GM12874 (cell line): ENCODE results near the gene NDUFAF3.

Experiments used
- TF ChIP-seq, protein P1 (sequence below): IDR thresholded peaks from 2 replicates; pipeline ENCODE4 v1.5.1; 2011; ENCODE audit warnings: low read depth, mild to moderate bottlenecking, control low read depth, low read length, moderate library complexity; ENCODE audit not compliant: insufficient read depth

NDUFAF3 gene

DNA sequence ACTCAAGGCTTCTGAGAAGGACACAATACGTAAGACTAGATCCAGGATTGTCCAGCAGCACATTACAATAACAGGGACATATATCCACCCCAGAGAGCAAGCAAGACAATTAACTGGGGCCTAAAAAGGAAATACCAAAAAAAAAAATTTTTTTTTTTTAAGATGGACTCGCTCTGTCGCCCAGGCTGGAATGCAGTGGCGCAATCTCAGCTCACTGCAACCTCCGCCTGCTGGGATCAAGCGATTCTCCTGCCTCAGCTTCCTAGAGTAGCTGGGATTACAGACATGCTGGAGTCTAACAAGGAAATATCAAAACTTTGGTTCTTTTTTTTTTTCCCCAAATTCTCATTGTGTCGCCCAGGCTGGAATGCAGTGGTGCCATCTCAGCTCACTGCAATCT, 36.1 kb downstream of the NDUFAF3 start:
- TF ChIP-seq, protein P1, sequence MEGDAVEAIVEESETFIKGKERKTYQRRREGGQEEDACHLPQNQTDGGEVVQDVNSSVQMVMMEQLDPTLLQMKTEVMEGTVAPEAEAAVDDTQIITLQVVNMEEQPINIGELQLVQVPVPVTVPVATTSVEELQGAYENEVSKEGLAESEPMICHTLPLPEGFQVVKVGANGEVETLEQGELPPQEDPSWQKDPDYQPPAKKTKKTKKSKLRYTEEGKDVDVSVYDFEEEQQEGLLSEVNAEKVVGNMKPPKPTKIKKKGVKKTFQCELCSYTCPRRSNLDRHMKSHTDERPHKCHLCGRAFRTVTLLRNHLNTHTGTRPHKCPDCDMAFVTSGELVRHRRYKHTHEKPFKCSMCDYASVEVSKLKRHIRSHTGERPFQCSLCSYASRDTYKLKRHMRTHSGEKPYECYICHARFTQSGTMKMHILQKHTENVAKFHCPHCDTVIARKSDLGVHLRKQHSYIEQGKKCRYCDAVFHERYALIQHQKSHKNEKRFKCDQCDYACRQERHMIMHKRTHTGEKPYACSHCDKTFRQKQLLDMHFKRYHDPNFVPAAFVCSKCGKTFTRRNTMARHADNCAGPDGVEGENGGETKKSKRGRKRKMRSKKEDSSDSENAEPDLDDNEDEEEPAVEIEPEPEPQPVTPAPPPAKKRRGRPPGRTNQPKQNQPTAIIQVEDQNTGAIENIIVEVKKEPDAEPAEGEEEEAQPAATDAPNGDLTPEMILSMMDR = no peak
